ENCODE results near the gene HNRNPLL.

HNRNPLL gene

DNA sequence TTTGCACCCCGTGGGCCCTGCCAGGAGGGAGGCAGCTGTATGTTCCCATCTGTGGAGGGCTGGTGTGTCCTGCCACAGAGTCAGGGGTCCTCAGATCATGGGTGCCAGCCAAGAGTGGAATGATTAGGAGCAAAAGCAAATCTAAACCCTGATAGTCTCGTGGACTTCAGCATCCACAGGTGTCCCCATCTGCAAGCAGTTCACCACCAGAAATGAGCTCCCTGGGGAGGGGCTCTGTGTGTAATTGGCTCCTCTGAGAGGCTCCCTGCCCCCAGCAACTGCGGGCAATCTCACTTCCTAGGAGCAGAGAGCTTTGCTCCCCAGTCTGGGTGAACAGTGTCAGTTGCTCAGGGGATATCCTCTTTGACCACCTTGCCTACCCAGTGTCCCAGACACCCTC lies 78.1 kb downstream of the HNRNPLL start:
- DNase-seq: no peak

DNA sequence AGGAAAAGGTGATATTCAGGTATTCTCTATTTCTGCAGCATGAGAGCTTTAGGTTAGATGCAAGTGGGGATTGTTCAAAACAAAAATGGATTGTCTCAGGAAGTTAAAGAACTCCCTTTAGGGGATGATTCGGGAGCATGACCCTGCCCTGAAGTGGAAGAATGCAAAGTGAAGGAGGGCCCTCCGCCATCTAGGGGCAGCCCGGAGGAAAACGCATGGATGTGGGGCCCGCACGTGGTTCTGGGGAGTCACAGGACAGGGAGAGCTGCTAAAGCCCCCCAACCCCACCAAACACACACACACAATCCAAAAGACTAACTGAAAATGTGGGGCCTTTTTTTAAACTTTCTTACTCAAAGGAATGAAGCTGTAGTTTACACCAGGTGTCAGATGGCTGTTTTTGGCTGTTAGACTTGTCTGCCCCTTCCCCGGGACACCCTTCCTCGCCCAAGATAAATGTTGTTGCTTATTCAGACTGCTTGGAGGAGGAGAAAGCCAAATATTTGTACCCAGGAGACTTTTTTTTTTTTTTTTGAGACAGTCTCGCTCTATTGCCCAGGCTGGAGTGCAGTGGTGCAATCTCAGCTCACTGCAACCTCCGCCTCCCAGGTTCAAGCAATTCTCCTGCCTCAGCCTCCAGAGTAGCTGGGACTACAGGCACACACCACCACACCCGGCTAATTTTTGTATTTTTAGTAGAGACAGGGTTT lies 78.8 kb downstream of the HNRNPLL start:
- no peak for DNase-seq

DNA sequence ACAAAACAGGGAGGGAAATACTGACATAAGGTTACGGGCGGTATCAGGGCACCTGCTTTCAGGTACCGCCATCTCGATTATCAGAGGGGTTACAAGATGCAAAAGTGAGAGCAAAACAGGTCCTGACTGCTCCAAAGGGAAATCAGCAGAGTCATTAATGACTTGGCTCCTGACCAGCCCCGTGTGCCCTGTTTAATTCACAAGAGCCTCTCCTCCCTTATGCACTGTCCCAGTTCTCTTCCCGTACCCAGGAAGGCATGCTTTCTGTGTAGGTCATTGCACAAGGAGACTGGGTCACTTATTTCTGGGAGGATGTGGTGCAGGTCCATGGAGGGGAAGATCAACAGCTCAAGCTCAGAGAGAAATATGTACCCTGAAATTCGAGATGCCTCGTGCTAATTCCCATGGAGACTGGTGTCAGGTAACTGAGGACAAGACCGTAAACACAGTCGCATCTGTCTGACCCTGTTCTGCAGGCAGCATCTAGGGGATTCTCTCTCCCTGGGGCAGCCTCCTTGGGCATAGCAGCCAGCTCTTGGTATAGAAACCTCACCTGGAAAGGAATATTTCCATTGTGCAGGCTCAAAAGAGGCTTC lies 79.9 kb downstream of the HNRNPLL start:
- DNase-seq: no peak

DNA sequence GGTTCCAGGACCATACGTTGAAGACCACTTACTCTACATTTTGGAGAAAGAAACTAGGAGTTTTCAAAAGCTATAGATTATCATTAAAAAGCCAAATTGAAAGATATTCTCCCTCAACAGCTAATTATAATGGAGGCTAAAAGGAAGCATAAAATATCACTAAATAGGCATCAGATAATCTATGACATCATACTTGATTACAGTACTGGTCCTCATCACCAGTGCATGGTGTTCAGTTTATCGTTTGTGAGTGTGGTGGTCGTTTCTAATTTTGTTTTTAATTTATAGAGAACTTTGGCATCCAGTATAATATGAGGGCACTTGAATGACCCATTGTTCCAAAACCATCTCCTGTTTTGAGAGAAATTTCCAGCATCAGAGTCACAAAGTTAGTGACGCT lies 80.9 kb downstream of the HNRNPLL start:
- DNase-seq: no peak

DNA sequence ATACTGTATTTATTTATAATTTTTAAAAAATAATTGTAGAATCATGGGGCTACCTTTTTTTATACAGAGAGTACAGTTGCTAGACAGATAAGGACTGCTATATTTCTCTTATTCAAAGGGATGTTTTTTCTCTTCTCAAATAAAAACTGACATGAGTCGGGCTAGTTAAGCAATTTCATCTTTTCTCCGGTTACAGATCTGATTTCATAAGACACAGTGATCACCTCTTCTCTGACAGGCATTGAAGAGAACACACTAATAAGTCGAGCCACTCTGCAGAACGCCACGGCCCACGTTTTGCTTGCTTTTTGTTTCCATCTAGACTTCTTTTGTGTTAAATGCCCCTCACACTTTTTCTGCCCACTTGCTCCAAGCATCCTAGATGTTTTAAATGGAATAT lies 85.4 kb downstream of the HNRNPLL start:
- DNase-seq: no peak

DNA sequence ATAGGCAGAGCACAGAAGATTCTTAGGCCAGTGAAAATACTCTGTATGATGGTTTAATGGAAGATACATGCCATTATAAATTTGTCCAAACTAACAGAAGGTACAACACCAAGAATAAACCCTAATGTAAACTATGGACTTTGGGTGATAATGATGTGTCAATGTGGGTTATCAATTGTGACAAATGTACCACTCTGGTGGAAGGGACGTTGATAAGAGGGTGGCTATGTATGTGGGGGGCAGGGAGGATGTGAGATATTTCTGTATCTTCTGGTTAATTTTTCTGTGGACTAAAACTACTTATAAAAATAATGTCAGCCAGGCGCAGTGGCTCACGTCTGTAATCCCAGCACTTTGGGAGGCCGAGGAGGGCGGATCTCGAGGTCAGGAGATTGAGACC lies 86.2 kb downstream of the HNRNPLL start:
- DNase-seq: no peak

DNA sequence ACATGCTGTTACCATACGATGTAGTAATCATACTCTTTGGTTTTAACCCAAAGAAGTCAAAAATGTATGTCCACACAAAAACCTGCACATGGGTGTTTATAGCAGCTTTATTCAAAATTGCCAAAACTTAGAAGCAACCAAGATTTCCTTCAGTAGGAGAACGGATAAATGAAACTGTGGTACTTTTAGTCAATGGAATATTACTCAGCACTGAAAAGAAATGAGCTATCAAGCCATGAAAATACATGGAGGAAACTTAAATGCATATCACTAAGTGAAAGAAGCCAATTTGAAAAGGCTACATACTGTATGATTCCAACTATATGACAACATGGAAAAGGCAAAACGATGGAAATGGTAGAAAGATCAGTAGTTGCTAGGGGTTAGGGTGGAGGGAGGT lies 86.6 kb downstream of the HNRNPLL start:
- DNase-seq: no peak

DNA sequence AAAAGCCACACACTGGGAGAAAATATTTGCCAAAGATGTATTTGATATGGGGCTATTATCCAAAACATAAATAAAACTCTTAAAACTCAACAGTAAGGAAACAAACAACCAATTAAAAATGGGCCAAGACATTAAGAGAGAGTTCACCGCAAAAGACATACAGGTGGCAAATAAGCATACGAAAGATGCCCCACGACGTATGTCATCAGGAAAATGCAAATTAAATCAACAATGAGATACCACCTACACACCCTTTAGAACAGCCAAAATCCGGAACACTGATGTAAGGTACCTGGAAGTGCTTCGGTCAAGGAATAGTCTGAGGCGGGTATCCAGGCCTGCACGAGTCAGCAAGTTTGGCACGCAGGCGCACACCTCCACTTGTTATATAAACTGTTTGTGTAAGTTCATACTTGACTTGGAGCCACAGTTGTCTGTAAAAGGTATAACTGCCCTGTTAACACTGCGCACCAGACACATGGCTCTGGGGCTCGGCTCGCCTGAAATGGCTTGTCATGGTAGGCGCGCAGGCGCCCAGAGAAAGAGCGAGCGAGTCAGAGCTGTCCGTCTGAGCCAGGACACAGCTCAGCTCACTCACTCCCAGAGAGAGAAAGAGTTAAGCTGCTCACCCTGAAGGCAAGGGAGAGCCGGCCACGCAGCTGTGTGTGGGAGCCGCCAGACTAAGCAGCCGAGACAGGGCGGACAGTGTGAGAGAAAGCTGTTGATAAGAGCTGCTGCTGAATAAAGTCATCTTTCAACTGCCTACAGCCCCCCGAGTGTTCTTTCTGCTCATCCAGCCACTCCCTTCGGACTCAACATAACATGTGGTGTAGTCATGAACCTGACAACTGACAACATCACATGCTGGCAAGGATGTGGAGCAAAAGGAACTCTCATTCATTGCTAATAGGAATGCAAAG lies 87.3 kb downstream of the HNRNPLL start:
- DNase-seq: no peak

DNA sequence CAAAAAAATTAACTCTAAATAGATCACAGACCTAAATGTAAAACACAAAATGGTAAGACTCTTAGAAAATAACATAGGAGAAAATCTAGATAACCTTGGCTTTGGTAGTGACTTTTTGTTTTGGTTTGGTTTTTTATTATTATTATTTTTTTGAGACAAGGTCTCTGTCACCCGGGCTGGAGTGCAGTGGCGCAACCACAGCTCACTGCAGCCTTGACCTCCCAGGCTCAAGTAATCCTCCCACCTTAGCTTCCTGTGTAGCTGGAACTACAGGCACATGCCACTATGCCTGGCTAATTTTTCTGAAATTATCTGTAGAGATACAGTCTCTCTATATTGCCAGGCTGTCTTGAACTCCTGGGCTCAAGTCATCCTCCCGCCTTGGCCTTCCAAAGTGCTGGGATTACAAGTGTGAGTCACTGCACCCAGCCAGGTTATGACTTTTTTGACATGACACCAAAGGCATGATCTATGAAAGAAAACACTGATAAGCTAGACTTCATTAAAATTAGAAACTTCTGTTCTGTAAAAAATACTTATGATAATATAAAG lies 88.0 kb downstream of the HNRNPLL start:
- DNase-seq: no peak

DNA sequence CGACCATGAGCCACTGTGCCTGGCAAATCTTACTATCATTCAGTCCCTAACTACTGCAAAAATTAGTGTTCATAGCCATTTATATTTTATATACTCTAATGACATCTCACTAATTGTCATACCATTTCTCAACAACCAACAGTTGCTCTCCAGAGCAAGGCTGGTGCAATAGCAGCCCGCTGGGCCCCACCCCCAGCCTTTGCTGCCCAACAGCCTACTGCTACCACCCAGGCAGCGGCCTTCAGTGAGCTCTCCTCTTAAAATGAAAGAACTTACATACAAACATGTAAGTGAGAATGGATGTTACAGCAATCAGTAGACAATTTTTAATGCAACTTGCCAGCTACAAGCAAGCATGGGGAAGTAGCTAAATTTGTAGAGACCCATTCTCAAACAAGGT lies 90.5 kb downstream of the HNRNPLL start:
- DNase-seq: no peak
